ENCODE measurements around the gene PRKCA. TPM values are rescaled to one million over a fixed set of nuclear protein-coding genes. Genes with fewer than 3 reads are reported as not detected.

The PRKCA gene
- total RNA-seq, 4 donors from 2014 or later = 26.0 to 89.0 (median 32.8) TPM

- no peak overlapping the region for H3K4me3 ChIP-seq
- H3K36me3 ChIP-seq = no peaks in the 10 kb centered on the region
- no peak for TF ChIP-seq POLR2A (IDR thresholded peaks at IDR 0.05)
- no peak for TF ChIP-seq POLR2AphosphoS5 (IDR thresholded peaks at IDR 0.05)
- TF ChIP-seq CTCF (IDR thresholded peaks at IDR 0.05) = no peak
- TF ChIP-seq EP300 (IDR thresholded peaks at IDR 0.05) = no peak
- no peak overlapping the region for H3K27ac ChIP-seq
- H3K27me3 ChIP-seq = no peaks in the 10 kb centered on the region
- H3K9me3 ChIP-seq = no peaks in the 10 kb centered on the region
- ATAC-seq = no peak
- WGBS, 2 donors (ENCODE audit: low coverage in 1 of 2) = 83 to 100% methylated on average over 1 to 2 of the region's 2 CpGs
- no peaks in the 10 kb centered on the region for H3K4me1 ChIP-seq
Observed at GRCh38 chr17:66655461-66655860, 353.0 kb downstream of the PRKCA start.

- Histone ChIP-seq H3K27ac (no peak overlapping the region), H3K9me3 (no peaks in the 10 kb centered on the region), H3K36me3 (no peaks in the 10 kb centered on the region), H3K4me3 (no peak overlapping the region), H3K27me3 (no peaks in the 10 kb centered on the region), H3K4me1 (no peaks in the 10 kb centered on the region)
- TF ChIP-seq EP300 (IDR thresholded peaks at IDR 0.05) (no peak), POLR2A (IDR thresholded peaks at IDR 0.05) (no peak), CTCF (IDR thresholded peaks at IDR 0.05) (no peak), POLR2AphosphoS5 (IDR thresholded peaks at IDR 0.05) (no peak)
- no peak for ATAC-seq
- 63 to 67% methylated on average over 3 to 4 of the region's 4 CpGs for WGBS, 2 donors (ENCODE audit: low coverage in 1 of 2)
Observed at GRCh38 chr17:66655861-66656260, 353.4 kb downstream of the PRKCA start.

GRCh38 chr17:66661411-66662256 is 359.2 kb downstream of the PRKCA start:
- Histone ChIP-seq H3K27me3 (no peaks in the 10 kb centered on the region), H3K27ac (no peak overlapping the region), H3K4me1 (no peaks in the 10 kb centered on the region), H3K4me3 (no peak overlapping the region), H3K9me3 (no peaks in the 10 kb centered on the region), H3K36me3 (no peaks in the 10 kb centered on the region)
- WGBS, 2 donors (ENCODE audit: low coverage in 1 of 2) = 73 to 75% methylated on average over 7 to 10 of the region's 13 CpGs
- TF ChIP-seq POLR2AphosphoS5 (IDR thresholded peaks at IDR 0.05) (no peak), EP300 (IDR thresholded peaks at IDR 0.05) (no peak), CTCF (IDR thresholded peaks at IDR 0.05) (no peak), POLR2A (IDR thresholded peaks at IDR 0.05) (no peak)
- ATAC-seq = no peak

GRCh38 chr17:66662496-66662895 is 360.1 kb downstream of the PRKCA start:
- Histone ChIP-seq H3K9me3 (no peaks in the 10 kb centered on the region), H3K4me3 (no peak overlapping the region), H3K27ac (no peak overlapping the region), H3K36me3 (no peaks in the 10 kb centered on the region), H3K27me3 (no peaks in the 10 kb centered on the region), H3K4me1 (no peaks in the 10 kb centered on the region)
- no peak for TF ChIP-seq POLR2A (IDR thresholded peaks at IDR 0.05)
- ATAC-seq = no peak
- WGBS, 2 donors (ENCODE audit: low coverage in 1 of 2) = 76 to 83% methylated on average over 3 to 5 of the region's 5 CpGs

GRCh38 chr17:66663041-66663606 is 360.7 kb downstream of the PRKCA start:
- no peak for ATAC-seq
- TF ChIP-seq CTCF (IDR thresholded peaks at IDR 0.05) = no peak
- no peak for TF ChIP-seq EP300 (IDR thresholded peaks at IDR 0.05)
- TF ChIP-seq POLR2AphosphoS5 (IDR thresholded peaks at IDR 0.05) = no peak
- no peak for TF ChIP-seq POLR2A (IDR thresholded peaks at IDR 0.05)
- Histone ChIP-seq H3K4me1 (no peaks in the 10 kb centered on the region), H3K27me3 (no peaks in the 10 kb centered on the region), H3K4me3 (no peak overlapping the region), H3K9me3 (no peaks in the 10 kb centered on the region), H3K36me3 (no peaks in the 10 kb centered on the region), H3K27ac (no peak overlapping the region)
- 47 to 61% methylated on average over 8 to 9 of the region's 12 CpGs for WGBS, 2 donors (ENCODE audit: low coverage in 1 of 2)

Measured in gastroesophageal sphincter (tissue), 4 donors.